WTC11 (cell line): ENCODE results near the gene HAND2. TPM values are rescaled to one million over a fixed set of nuclear protein-coding genes. Genes with fewer than 3 reads are reported as not detected.

Experiments
- ATAC-seq: fragments of 200-7000 bp; cut with Tn5 transposase; 2 replicates; pipeline ENCODE4 v1.10.0; 2021; ENCODE audit warnings: mild to moderate bottlenecking, moderate library complexity
- CTCF ChIA-PET: fragments of 300-600 bp; sonication (Branson Sonifier 250); formaldehyde crosslinking; loops from one replicate; lab custom pipeline; 2021; ENCODE audit warnings: antibody characterized with exemption; lab: Charles Lee
- POLR2A ChIA-PET: fragments of 350-600 bp; sonication (Branson Sonifier 250); formaldehyde crosslinking; loops from one replicate; lab custom pipeline; 2021; ENCODE audit warnings: antibody characterized with exemption; lab: Charles Lee
- DNase-seq: peaks from one replicate; pipeline ENCODE4 v3.0.0; 2021; ENCODE audit warnings: low spot score
- H3K27ac Mint-ChIP-seq: 2 replicates; pipeline ENCODE4 v1.8.0; 2021; ENCODE audit warnings: mixed read lengths
- H3K27me3 Mint-ChIP-seq: 2 replicates; pipeline ENCODE4 v1.8.0; 2021; ENCODE audit warnings: low read depth, mild to moderate bottlenecking, moderate library complexity, mixed read lengths
- H3K36me3 Mint-ChIP-seq: 2 replicates; pipeline ENCODE4 v1.8.0; 2021; ENCODE audit warnings: mixed read lengths
- H3K4me1 Mint-ChIP-seq: 2 replicates; pipeline ENCODE4 v1.8.0; 2022; ENCODE audit warnings: mixed read lengths
- H3K4me3 Mint-ChIP-seq: 2 replicates; pipeline ENCODE4 v1.8.0; 2021; ENCODE audit warnings: mild to moderate bottlenecking, moderate library complexity, mixed read lengths
- H3K9me3 Mint-ChIP-seq: 2 replicates; pipeline ENCODE4 v1.8.0; 2021; ENCODE audit warnings: mixed read lengths
- CBFB ChIP-seq: sonication (generic); formaldehyde crosslinking; IDR thresholded peaks from 2 replicates; pipeline ENCODE4 v1.8.1; 2022; ENCODE audit warnings: mild to moderate bottlenecking, low read depth, missing genetic modification reagents
- EMX1 ChIP-seq: fragments of 250-450 bp; sonication (Bioruptor Pico); IDR thresholded peaks from 2 replicates; pipeline ENCODE4 v1.8.0; 2021; ENCODE audit warnings: mild to moderate bottlenecking
- GABPB1 ChIP-seq: sonication (generic); formaldehyde crosslinking; IDR thresholded peaks from 2 replicates; pipeline ENCODE4 v1.8.1; 2023; ENCODE audit warnings: mild to moderate bottlenecking, missing genetic modification reagents
- JAZF1 ChIP-seq: fragments of 250-450 bp; sonication (Bioruptor Pico); IDR thresholded peaks from 2 replicates; pipeline ENCODE4 v1.9.0; 2021; ENCODE audit warnings: moderate library complexity, mild to moderate bottlenecking, inconsistent platforms
- JUN ChIP-seq: sonication (generic); formaldehyde crosslinking; IDR thresholded peaks from 2 replicates; pipeline ENCODE4 v1.8.0; 2023; ENCODE audit warnings: mild to moderate bottlenecking, missing genetic modification reagents
- NFATC4 ChIP-seq: fragments of 250-450 bp; sonication (Bioruptor Pico); IDR thresholded peaks from 2 replicates; pipeline ENCODE4 v1.9.0; 2021; ENCODE audit warnings: mild to moderate bottlenecking
- NFYB ChIP-seq: sonication (generic); formaldehyde crosslinking; conservative IDR thresholded peaks from 2 replicates; pipeline ENCODE4 v1.8.0; 2022; ENCODE audit warnings: low read depth, missing genetic modification reagents
- NR3C1 ChIP-seq: sonication (generic); formaldehyde crosslinking; conservative IDR thresholded peaks from 2 replicates; pipeline ENCODE4 v1.8.1; 2023; ENCODE audit warnings: low read depth, mild to moderate bottlenecking, missing genetic modification reagents
- TEAD1 ChIP-seq: sonication (generic); formaldehyde crosslinking; IDR thresholded peaks from 2 replicates; pipeline ENCODE4 v1.8.0; 2022; ENCODE audit warnings: mild to moderate bottlenecking, missing genetic modification reagents
- ZNF121 ChIP-seq: sonication (generic); formaldehyde crosslinking; IDR thresholded peaks from 2 replicates; pipeline ENCODE4 v1.8.0; 2023; ENCODE audit warnings: missing genetic modification reagents
- ZNF423 ChIP-seq: fragments of 250-450 bp; sonication (Bioruptor Pico); IDR thresholded peaks from 2 replicates; pipeline ENCODE4 v2.1.2; 2022; ENCODE audit warnings: mild to moderate bottlenecking, moderate library complexity
- total RNA-seq: library from RNA; stranded (reverse); gene quantifications from 3 replicates; pipeline ENCODE4 v1.2.3, GENCODE V29; 2021
- TF ChIP-seq, protein P1 (sequence below): sonication (generic); formaldehyde crosslinking; IDR thresholded peaks from 2 replicates; pipeline ENCODE4 v1.8.1; 2023; ENCODE audit warnings: mild to moderate bottlenecking, missing genetic modification reagents, moderate library complexity
- TF ChIP-seq, protein P2 (sequence below): sonication (generic); formaldehyde crosslinking; IDR thresholded peaks from 2 replicates; pipeline ENCODE4 v1.8.0; 2022; ENCODE audit warnings: mild to moderate bottlenecking, missing genetic modification reagents
- TF ChIP-seq, protein P3 (sequence below): sonication (generic); formaldehyde crosslinking; IDR thresholded peaks from 2 replicates; pipeline ENCODE4 v1.8.0; 2023; ENCODE audit warnings: missing genetic modification reagents, mild to moderate bottlenecking, borderline replicate concordance
- TF ChIP-seq, protein P4 (sequence below): fragments of 200-600 bp; IDR thresholded peaks from 2 replicates; pipeline ENCODE4 v1.8.0; 2022; ENCODE audit warnings: antibody characterized with exemption
- TF ChIP-seq, protein P5 (sequence below): sonication (generic); formaldehyde crosslinking; IDR thresholded peaks from 2 replicates; pipeline ENCODE4 v1.8.1; 2023; ENCODE audit warnings: mild to moderate bottlenecking, missing genetic modification reagents
- TF ChIP-seq, protein P6 (sequence below): sonication (generic); formaldehyde crosslinking; IDR thresholded peaks from 2 replicates; pipeline ENCODE4 v1.8.1; 2023; ENCODE audit warnings: mild to moderate bottlenecking, missing genetic modification reagents, borderline replicate concordance
- TF ChIP-seq, protein P7 (sequence below): sonication (generic); formaldehyde crosslinking; IDR thresholded peaks from 2 replicates; pipeline ENCODE4 v1.8.1; 2022; ENCODE audit warnings: mild to moderate bottlenecking, moderate library complexity, missing genetic modification reagents

HAND2 gene
- total RNA-seq, 1 experiment from 2014 or later = 0.13 TPM

DNA sequence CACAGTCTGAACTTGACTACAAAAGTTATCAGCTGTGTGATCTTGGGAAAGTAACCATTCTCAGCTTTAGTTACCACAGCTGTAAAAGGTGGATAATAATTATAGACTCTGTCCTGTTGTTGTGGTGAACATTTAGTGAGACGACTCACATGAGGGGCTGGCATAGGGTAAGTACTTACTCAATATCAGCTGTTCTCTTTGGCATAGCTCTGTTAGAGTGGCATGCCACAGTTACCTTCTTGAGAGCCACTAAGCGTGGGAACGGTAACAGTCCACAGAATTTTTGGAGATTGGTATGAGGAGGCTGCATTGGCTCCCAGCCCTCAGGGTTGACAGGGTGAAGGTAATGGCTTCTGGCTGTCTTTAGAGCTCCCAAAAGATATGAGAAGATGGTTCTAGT lies 13.2 kb upstream of the HAND2 start (continued):
- TF ChIP-seq GABPB1 (CRISPR knock-in tag) (no peak), ZNF423 (CRISPR knock-in tag) (no peak), CBFB (CRISPR knock-in tag) (no peak), NFYB (CRISPR knock-in tag) (no peak)

DNA sequence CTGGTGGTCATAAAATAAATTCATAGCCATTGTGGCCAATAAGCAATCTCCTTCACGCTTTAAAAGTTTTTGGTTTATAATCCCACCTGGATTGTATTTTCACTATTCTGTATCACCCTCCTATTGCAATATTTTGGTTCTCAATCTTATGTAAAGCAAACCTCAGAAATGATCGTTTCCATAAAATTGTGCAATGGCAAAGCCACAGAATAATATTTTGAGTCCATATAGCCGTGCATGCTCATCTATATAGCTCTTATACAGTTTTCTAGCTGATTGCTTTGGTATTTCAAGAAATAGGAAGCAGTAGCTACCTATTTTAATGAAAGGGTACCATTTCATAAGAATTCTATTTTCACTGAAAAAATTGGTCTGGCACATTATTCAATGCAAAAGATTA lies 10.0 kb upstream of the HAND2 start:
- no peak overlapping the region for H3K4me3 Mint-ChIP-seq
- DNase-seq = no peak
- POLR2A ChIA-PET = no interaction called here
- no peak overlapping the region for H3K27ac Mint-ChIP-seq
- TF ChIP-seq JUN (CRISPR knock-in tag) (no peak), EMX1 (no peak), TEAD1 (no peak), GABPB1 (CRISPR knock-in tag) (no peak), NR3C1 (CRISPR knock-in tag) (no peak), ZNF121 (CRISPR knock-in tag) (no peak)
- TF ChIP-seq, protein P1, sequence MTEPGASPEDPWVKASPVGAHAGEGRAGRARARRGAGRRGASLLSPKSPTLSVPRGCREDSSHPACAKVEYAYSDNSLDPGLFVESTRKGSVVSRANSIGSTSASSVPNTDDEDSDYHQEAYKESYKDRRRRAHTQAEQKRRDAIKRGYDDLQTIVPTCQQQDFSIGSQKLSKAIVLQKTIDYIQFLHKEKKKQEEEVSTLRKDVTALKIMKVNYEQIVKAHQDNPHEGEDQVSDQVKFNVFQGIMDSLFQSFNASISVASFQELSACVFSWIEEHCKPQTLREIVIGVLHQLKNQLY (CRISPR knock-in tag) = no peak
- TF ChIP-seq, all 79 proteins: peak for 0
- H3K36me3 Mint-ChIP-seq = no peaks in the 10 kb centered on the region
- H3K9me3 Mint-ChIP-seq = no peaks in the 10 kb centered on the region
- ATAC-seq = no peak
- peaks cover 96% of the 10 kb centered on the region for H3K27me3 Mint-ChIP-seq
- CTCF ChIA-PET = no interaction called here
- peaks cover 18% of the 10 kb centered on the region for H3K4me1 Mint-ChIP-seq

DNA sequence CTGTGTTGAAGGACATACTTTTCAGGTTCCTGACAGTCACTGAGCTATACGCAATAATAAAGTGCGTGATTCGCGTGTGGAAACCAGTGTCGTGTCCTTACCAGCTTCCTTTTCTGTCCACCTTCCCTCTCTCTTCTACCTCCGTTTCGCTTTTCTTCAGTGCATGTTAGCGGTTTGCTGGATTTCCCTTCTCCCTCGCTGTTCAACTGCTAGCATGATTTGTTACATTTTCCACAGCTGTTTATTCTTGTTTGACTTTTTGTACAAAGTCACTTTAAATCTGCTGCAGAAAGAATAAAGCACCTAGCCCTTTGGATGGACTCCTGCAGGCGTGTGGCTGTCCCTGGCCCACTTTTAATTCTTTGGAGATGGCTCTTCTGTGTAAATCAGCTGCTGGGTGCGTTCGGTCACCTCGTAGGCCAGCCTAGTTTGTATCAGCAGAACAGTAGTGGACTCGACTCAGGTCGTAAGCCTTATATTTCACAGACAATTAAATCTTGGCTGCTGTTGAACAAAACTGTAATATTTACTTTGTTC lies 8.9 kb upstream of the HAND2 start:
- Mint-ChIP-seq H3K36me3 (no peaks in the 10 kb centered on the region), H3K9me3 (no peaks in the 10 kb centered on the region), H3K27me3 (peaks cover 99% of the 10 kb centered on the region), H3K27ac (no peak overlapping the region), H3K4me1 (peaks cover 18% of the 10 kb centered on the region), H3K4me3 (peak overlapping the region; percentile 71)
- DNase-seq = no peak
- POLR2A ChIA-PET = no interaction called here
- TF ChIP-seq JAZF1 (CRISPR knock-in tag) (no peak), CBFB (CRISPR knock-in tag) (no peak), NFATC4 (CRISPR knock-in tag) (no peak)
- TF ChIP-seq, protein P2, sequence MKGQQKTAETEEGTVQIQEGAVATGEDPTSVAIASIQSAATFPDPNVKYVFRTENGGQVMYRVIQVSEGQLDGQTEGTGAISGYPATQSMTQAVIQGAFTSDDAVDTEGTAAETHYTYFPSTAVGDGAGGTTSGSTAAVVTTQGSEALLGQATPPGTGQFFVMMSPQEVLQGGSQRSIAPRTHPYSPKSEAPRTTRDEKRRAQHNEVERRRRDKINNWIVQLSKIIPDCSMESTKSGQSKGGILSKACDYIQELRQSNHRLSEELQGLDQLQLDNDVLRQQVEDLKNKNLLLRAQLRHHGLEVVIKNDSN (CRISPR knock-in tag) = no peak
- TF ChIP-seq, protein P3, sequence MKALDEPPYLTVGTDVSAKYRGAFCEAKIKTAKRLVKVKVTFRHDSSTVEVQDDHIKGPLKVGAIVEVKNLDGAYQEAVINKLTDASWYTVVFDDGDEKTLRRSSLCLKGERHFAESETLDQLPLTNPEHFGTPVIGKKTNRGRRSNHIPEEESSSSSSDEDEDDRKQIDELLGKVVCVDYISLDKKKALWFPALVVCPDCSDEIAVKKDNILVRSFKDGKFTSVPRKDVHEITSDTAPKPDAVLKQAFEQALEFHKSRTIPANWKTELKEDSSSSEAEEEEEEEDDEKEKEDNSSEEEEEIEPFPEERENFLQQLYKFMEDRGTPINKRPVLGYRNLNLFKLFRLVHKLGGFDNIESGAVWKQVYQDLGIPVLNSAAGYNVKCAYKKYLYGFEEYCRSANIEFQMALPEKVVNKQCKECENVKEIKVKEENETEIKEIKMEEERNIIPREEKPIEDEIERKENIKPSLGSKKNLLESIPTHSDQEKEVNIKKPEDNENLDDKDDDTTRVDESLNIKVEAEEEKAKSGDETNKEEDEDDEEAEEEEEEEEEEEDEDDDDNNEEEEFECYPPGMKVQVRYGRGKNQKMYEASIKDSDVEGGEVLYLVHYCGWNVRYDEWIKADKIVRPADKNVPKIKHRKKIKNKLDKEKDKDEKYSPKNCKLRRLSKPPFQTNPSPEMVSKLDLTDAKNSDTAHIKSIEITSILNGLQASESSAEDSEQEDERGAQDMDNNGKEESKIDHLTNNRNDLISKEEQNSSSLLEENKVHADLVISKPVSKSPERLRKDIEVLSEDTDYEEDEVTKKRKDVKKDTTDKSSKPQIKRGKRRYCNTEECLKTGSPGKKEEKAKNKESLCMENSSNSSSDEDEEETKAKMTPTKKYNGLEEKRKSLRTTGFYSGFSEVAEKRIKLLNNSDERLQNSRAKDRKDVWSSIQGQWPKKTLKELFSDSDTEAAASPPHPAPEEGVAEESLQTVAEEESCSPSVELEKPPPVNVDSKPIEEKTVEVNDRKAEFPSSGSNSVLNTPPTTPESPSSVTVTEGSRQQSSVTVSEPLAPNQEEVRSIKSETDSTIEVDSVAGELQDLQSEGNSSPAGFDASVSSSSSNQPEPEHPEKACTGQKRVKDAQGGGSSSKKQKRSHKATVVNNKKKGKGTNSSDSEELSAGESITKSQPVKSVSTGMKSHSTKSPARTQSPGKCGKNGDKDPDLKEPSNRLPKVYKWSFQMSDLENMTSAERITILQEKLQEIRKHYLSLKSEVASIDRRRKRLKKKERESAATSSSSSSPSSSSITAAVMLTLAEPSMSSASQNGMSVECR (CRISPR knock-in tag) = no peak
- TF ChIP-seq, protein P4, sequence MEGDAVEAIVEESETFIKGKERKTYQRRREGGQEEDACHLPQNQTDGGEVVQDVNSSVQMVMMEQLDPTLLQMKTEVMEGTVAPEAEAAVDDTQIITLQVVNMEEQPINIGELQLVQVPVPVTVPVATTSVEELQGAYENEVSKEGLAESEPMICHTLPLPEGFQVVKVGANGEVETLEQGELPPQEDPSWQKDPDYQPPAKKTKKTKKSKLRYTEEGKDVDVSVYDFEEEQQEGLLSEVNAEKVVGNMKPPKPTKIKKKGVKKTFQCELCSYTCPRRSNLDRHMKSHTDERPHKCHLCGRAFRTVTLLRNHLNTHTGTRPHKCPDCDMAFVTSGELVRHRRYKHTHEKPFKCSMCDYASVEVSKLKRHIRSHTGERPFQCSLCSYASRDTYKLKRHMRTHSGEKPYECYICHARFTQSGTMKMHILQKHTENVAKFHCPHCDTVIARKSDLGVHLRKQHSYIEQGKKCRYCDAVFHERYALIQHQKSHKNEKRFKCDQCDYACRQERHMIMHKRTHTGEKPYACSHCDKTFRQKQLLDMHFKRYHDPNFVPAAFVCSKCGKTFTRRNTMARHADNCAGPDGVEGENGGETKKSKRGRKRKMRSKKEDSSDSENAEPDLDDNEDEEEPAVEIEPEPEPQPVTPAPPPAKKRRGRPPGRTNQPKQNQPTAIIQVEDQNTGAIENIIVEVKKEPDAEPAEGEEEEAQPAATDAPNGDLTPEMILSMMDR = no peak
- TF ChIP-seq, protein P5, sequence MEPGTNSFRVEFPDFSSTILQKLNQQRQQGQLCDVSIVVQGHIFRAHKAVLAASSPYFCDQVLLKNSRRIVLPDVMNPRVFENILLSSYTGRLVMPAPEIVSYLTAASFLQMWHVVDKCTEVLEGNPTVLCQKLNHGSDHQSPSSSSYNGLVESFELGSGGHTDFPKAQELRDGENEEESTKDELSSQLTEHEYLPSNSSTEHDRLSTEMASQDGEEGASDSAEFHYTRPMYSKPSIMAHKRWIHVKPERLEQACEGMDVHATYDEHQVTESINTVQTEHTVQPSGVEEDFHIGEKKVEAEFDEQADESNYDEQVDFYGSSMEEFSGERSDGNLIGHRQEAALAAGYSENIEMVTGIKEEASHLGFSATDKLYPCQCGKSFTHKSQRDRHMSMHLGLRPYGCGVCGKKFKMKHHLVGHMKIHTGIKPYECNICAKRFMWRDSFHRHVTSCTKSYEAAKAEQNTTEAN = no peak
- TF ChIP-seq, protein P6, sequence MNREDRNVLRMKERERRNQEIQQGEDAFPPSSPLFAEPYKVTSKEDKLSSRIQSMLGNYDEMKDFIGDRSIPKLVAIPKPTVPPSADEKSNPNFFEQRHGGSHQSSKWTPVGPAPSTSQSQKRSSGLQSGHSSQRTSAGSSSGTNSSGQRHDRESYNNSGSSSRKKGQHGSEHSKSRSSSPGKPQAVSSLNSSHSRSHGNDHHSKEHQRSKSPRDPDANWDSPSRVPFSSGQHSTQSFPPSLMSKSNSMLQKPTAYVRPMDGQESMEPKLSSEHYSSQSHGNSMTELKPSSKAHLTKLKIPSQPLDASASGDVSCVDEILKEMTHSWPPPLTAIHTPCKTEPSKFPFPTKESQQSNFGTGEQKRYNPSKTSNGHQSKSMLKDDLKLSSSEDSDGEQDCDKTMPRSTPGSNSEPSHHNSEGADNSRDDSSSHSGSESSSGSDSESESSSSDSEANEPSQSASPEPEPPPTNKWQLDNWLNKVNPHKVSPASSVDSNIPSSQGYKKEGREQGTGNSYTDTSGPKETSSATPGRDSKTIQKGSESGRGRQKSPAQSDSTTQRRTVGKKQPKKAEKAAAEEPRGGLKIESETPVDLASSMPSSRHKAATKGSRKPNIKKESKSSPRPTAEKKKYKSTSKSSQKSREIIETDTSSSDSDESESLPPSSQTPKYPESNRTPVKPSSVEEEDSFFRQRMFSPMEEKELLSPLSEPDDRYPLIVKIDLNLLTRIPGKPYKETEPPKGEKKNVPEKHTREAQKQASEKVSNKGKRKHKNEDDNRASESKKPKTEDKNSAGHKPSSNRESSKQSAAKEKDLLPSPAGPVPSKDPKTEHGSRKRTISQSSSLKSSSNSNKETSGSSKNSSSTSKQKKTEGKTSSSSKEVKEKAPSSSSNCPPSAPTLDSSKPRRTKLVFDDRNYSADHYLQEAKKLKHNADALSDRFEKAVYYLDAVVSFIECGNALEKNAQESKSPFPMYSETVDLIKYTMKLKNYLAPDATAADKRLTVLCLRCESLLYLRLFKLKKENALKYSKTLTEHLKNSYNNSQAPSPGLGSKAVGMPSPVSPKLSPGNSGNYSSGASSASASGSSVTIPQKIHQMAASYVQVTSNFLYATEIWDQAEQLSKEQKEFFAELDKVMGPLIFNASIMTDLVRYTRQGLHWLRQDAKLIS (CRISPR knock-in tag) = no peak
- TF ChIP-seq, protein P7, sequence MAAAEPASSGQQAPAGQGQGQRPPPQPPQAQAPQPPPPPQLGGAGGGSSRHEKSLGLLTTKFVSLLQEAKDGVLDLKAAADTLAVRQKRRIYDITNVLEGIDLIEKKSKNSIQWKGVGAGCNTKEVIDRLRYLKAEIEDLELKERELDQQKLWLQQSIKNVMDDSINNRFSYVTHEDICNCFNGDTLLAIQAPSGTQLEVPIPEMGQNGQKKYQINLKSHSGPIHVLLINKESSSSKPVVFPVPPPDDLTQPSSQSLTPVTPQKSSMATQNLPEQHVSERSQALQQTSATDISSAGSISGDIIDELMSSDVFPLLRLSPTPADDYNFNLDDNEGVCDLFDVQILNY (CRISPR knock-in tag) = no peak
- no peak for ATAC-seq
- CTCF ChIA-PET = interaction anchor here (0.7 to 2.2 kb wide), 8 partner anchors 8 to 297 kb away, joined by 3 to 14 read pairs (median 5); no protein-coding TSS in a partner anchor
